Measurements from ENCODE around the gene SLIT3.

The SLIT3 gene

GRCh38 chr5:169098331-169099121, 202.4 kb downstream of the SLIT3 start:
- DNase-seq, result no peak

GRCh38 chr5:169097374-169098326, 203.3 kb downstream of the SLIT3 start:
- DNase-seq, result no peak

- DNase-seq, result no peak
Observed at GRCh38 chr5:169095976-169096375, 205.0 kb downstream of the SLIT3 start.

GRCh38 chr5:169095410-169095960, 205.5 kb downstream of the SLIT3 start:
- DNase-seq, result no peak

GRCh38 chr5:169094586-169095409, 206.1 kb downstream of the SLIT3 start:
- no peak for DNase-seq

- no peak for DNase-seq
Observed at GRCh38 chr5:169091396-169091980, 209.5 kb downstream of the SLIT3 start.

- DNase-seq, result no peak
Observed at GRCh38 chr5:169089343-169089742, 211.6 kb downstream of the SLIT3 start.

GRCh38 chr5:169088028-169088725, 212.8 kb downstream of the SLIT3 start:
- no peak for DNase-seq

- no peak for DNase-seq
Observed at GRCh38 chr5:169085636-169086035, 215.3 kb downstream of the SLIT3 start.

- no peak for DNase-seq
Observed at GRCh38 chr5:169085212-169085611, 215.7 kb downstream of the SLIT3 start.

GRCh38 chr5:169084775-169085174, 216.2 kb downstream of the SLIT3 start:
- no peak for DNase-seq

- peak; percentile 2 for DNase-seq
Observed at GRCh38 chr5:169083394-169084018, 217.4 kb downstream of the SLIT3 start.

GRCh38 chr5:169081000-169081724, 219.8 kb downstream of the SLIT3 start:
- DNase-seq, result no peak

- DNase-seq, result no peak
Observed at GRCh38 chr5:169080448-169080911, 220.5 kb downstream of the SLIT3 start.

GRCh38 chr5:169079697-169080096, 221.2 kb downstream of the SLIT3 start:
- DNase-seq, result no peak

GRCh38 chr5:169074839-169075238, 226.1 kb downstream of the SLIT3 start:
- DNase-seq, result no peak

- DNase-seq, result no peak
Observed at GRCh38 chr5:169072233-169072632, 228.7 kb downstream of the SLIT3 start.

GRCh38 chr5:169070413-169070812, 230.5 kb downstream of the SLIT3 start:
- no peak for DNase-seq

GRCh38 chr5:169067751-169068173, 233.2 kb downstream of the SLIT3 start:
- no peak for DNase-seq

GRCh38 chr5:169065400-169065799, 235.5 kb downstream of the SLIT3 start:
- DNase-seq, result no peak

Measured in NCI-H748 treated with DMSO at 0.1 percent for 48 hours (cell line).